ENCODE measurements around the gene PLCB1. TPM values are rescaled to one million over a fixed set of nuclear protein-coding genes. Genes with fewer than 3 reads are reported as not detected.
A peak's percentile ranks its signal among the peaks of the same experiment; 100 is the strongest.

PLCB1 gene
- total RNA-seq, 1 experiment from 2014 or later: 4.4 TPM

DNA sequence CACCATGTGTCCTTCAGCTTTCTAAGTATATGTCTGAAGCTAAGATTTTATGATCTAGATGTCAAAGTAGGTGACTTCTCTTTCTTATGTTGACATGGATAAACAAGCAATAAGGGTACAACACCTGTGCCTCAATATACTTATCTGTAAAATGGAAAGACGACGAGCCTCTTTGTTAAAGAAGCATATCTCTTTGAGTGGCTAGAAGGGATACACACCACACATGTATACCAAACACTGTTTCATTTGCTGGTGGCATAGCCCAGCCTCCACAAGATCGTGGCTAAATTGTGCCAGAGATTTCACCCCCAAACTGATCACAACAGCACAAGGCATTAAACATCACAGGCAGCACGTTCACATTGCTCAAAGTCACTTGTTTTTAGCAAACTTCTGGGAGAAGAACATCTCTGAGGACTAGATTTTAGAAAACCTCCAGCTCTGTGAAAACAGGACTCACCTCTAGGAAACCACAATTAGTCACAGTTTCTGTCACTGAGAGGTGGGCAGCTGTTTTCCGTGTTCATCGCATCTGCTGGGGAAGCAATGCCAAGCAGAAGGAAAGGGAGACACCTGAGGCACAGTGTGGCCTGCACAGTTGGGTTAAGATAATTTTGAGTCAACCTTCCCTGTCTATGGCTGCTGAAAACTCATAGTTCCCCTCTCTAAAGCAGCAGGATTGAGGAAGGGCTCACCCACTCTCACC lies 673.8 kb downstream of the PLCB1 start:
- ATAC-seq (peak; percentile 60), DNase-seq (peak; percentile 44)
- POLR2A ChIA-PET (ENCODE audit: unreplicated experiment): no interaction called here

DNA sequence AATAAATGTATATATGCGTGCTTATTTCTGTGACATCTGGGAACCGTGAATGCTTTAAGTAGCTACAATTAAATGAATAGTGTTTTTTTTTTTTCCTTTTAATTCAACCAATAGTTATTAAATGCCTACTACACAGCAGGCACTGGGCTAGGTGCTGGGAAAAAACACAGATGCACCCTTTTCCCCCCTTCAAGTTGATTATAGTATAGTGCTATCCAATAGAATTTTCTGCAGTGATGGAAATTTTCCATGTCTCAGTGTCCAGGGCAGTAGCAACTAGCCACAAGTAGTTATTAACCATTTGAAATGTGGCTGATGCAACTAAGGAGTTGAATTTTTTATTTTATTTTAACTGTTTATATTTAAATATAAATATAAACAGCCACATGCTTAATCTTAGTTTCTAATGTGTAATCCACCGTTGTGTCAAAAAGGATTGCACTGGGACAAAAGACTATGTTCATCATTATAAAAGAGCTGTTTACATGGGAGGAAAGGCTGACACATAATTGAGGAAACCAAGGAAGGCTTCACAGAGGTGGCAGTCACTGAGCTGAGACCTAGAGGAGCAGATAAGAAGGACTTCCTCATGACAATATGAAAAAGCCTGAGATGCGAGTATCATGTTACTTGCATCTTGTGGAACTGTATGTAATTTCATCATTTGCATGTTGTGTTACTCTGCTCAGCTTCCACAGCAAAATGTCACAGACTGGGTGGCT lies 675.6 kb downstream of the PLCB1 start:
- no peaks in the 10 kb centered on the region for H3K36me3 ChIP-seq (ENCODE audit: low read depth, low read length)
- no peak overlapping the region for H3K9ac ChIP-seq (ENCODE audit: low read length)
- POLR2A ChIA-PET (ENCODE audit: unreplicated experiment): no interaction called here
- no peaks in the 10 kb centered on the region for H3K79me2 ChIP-seq (ENCODE audit: low read length)
- no peaks in the 10 kb centered on the region for H3K9me2 ChIP-seq (replicated peaks; ENCODE audit: low read length)
- no peaks in the 10 kb centered on the region for H3F3A ChIP-seq (ENCODE audit: low read length, unreplicated experiment)
- DNase-seq: no peak
- peaks cover 4% of the 10 kb centered on the region; the same call in 1 of the 2 replicates for H3K4me1 ChIP-seq (ENCODE audit: insufficient read depth, low read length)
- ATAC-seq: no peak
- no peak overlapping the region for H3K4me3 ChIP-seq (ENCODE audit: low read length)
- H3K4me2 ChIP-seq (ENCODE audit: low read length): no peak overlapping the region
- BruUV-seq (replicated peaks): no TSS peak
- CTCF ChIA-PET: interaction anchor here (0.6 kb wide), 1 partner anchor 12 kb away, joined by 3 read pairs; no protein-coding TSS in a partner anchor
- no peak overlapping the region for H2AFZ ChIP-seq (ENCODE audit: low read length)
- H4K20me1 ChIP-seq (ENCODE audit: low read length): no peaks in the 10 kb centered on the region
- H3K27ac ChIP-seq (ENCODE audit: low read length): no peak overlapping the region
- no peaks in the 10 kb centered on the region for H3K27me3 ChIP-seq (ENCODE audit: low read length)
- TF ChIP-seq, protein P1, sequence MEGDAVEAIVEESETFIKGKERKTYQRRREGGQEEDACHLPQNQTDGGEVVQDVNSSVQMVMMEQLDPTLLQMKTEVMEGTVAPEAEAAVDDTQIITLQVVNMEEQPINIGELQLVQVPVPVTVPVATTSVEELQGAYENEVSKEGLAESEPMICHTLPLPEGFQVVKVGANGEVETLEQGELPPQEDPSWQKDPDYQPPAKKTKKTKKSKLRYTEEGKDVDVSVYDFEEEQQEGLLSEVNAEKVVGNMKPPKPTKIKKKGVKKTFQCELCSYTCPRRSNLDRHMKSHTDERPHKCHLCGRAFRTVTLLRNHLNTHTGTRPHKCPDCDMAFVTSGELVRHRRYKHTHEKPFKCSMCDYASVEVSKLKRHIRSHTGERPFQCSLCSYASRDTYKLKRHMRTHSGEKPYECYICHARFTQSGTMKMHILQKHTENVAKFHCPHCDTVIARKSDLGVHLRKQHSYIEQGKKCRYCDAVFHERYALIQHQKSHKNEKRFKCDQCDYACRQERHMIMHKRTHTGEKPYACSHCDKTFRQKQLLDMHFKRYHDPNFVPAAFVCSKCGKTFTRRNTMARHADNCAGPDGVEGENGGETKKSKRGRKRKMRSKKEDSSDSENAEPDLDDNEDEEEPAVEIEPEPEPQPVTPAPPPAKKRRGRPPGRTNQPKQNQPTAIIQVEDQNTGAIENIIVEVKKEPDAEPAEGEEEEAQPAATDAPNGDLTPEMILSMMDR (conservative IDR thresholded peaks at IDR 0.05; ENCODE audit: low read depth, low read length): no peak
- no peak for TF ChIP-seq EZH2 (IDR thresholded peaks at IDR 0.05; ENCODE audit: low read length, unreplicated experiment)
- no peak for TF ChIP-seq EZH2phosphoT487 (IDR thresholded peaks at IDR 0.05; ENCODE audit: borderline replicate concordance, low read length)
- intact Hi-C loops (cut with micrococcal nuclease): no loop called here
- H3K9me3 ChIP-seq (ENCODE audit: low read length): no peaks in the 10 kb centered on the region

More for the DNA sequence above, 673.8 kb downstream of the PLCB1 start:
- Histone ChIP-seq H3K9me3 (ENCODE audit: low read length) (no peaks in the 10 kb centered on the region), H3K79me2 (ENCODE audit: low read length) (no peaks in the 10 kb centered on the region), H3K9me2 (replicated peaks; ENCODE audit: low read length) (no peaks in the 10 kb centered on the region), H3K4me3 (ENCODE audit: low read length) (no peak overlapping the region), H4K20me1 (ENCODE audit: low read length) (no peaks in the 10 kb centered on the region), H2AFZ (ENCODE audit: low read length) (no peak overlapping the region), H3K4me2 (ENCODE audit: low read length) (no peak overlapping the region), H3K4me1 (ENCODE audit: insufficient read depth, low read length) (peaks cover 4% of the 10 kb centered on the region; the same call in 1 of the 2 replicates), H3F3A (ENCODE audit: low read length, unreplicated experiment) (no peaks in the 10 kb centered on the region), H3K36me3 (ENCODE audit: low read depth, low read length) (no peaks in the 10 kb centered on the region), H3K27ac (ENCODE audit: low read length) (no peak overlapping the region), H3K27me3 (ENCODE audit: low read length) (no peaks in the 10 kb centered on the region), H3K9ac (ENCODE audit: low read length) (no peak overlapping the region)
- intact Hi-C loops (cut with micrococcal nuclease): no loop called here
- no TSS peak for BruUV-seq (replicated peaks)
- TF ChIP-seq EZH2phosphoT487 (IDR thresholded peaks at IDR 0.05; ENCODE audit: borderline replicate concordance, low read length): no peak
- TF ChIP-seq, protein P1 (conservative IDR thresholded peaks at IDR 0.05; ENCODE audit: low read depth, low read length): no peak
- no peak for TF ChIP-seq EZH2 (IDR thresholded peaks at IDR 0.05; ENCODE audit: low read length, unreplicated experiment)
- CTCF ChIA-PET: no interaction called here

DNA sequence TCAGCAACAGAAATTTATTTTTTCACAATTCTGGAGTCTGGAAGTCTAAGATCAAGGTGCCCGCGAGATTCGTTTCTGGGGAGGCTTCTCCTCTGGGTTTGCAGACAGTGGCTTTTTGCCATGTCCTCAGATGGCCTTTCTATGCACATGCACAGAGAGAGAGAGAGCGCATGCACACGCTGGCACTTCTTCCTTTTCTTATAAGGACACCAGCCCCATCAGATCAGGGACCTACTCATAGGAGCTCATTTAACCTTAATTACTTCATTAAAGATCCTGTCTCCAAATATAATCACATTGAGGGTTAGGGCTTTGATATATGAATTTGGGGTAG lies 676.1 kb downstream of the PLCB1 start:
- ChIA-PET POLR2A (ENCODE audit: unreplicated experiment) (interaction anchor here (0.6 to 0.7 kb wide), 2 partner anchors 28 to 160 kb away, joined by 3 to 9 read pairs; no protein-coding TSS in a partner anchor), CTCF (no interaction called here)
- peaks cover 4% of the 10 kb centered on the region; the same call in 1 of the 2 replicates for H3K4me1 ChIP-seq (ENCODE audit: insufficient read depth, low read length)

More for the DNA sequence above, 676.1 kb downstream of the PLCB1 start:
- Histone ChIP-seq H3K36me3 (ENCODE audit: low read depth, low read length) (no peaks in the 10 kb centered on the region), H3K27me3 (ENCODE audit: low read length) (no peaks in the 10 kb centered on the region), H3K9ac (ENCODE audit: low read length) (no peak overlapping the region), H3K4me3 (ENCODE audit: low read length) (no peak overlapping the region), H2AFZ (ENCODE audit: low read length) (no peak overlapping the region), H3K9me3 (ENCODE audit: low read length) (no peaks in the 10 kb centered on the region), H3K79me2 (ENCODE audit: low read length) (no peaks in the 10 kb centered on the region), H3F3A (ENCODE audit: low read length, unreplicated experiment) (no peaks in the 10 kb centered on the region), H3K9me2 (replicated peaks; ENCODE audit: low read length) (no peaks in the 10 kb centered on the region), H3K4me2 (ENCODE audit: low read length) (no peak overlapping the region), H4K20me1 (ENCODE audit: low read length) (no peaks in the 10 kb centered on the region), H3K27ac (ENCODE audit: low read length) (no peak overlapping the region)
- DNase-seq: no peak
- ATAC-seq: no peak
- intact Hi-C loops (cut with micrococcal nuclease): no loop called here
- no TSS peak for BruUV-seq (replicated peaks)
- TF ChIP-seq EZH2 (IDR thresholded peaks at IDR 0.05; ENCODE audit: low read length, unreplicated experiment) (no peak), EZH2phosphoT487 (IDR thresholded peaks at IDR 0.05; ENCODE audit: borderline replicate concordance, low read length) (no peak)
- TF ChIP-seq, protein P1 (conservative IDR thresholded peaks at IDR 0.05; ENCODE audit: low read depth, low read length): no peak

All from PC-3 (cell line).